GM18507 (cell line): ENCODE data around the gene BCAN.

Source experiments
- DNase-seq: peaks from one replicate; pipeline ENCODE4 v3.0.0; 2011; ENCODE audit warnings: low read depth; ENCODE audit not compliant: insufficient read length; ENCODE audit errors: extremely low spot score
- FAIRE-seq: peaks from 2 replicates; lab custom pipeline; 2011; peaks lifted over from hg19 to GRCh38; lab: Jason Lieb, UNC

The BCAN gene

DNA sequence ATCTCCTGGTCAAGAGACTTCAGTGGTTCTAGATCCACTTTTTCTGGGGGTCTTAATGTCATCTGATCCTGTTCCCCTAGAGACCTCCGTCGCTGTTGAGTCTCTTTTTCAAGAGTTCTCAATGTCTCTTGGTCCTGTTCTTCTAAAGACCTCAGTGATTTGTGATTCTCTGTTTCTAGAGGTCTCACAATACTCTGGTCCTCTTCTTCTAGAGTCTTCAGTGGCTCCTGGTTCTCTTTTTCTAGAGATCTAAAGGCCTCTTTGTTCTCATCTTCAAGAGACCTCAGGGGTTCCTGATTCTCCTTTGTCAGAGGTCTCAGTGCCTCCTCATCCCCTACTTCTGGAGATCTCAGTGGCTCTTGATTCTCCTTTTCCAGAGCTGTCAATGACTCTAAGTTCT lies 29.9 kb downstream of the BCAN start:
- FAIRE-seq: no peak
- no peak for DNase-seq

DNA sequence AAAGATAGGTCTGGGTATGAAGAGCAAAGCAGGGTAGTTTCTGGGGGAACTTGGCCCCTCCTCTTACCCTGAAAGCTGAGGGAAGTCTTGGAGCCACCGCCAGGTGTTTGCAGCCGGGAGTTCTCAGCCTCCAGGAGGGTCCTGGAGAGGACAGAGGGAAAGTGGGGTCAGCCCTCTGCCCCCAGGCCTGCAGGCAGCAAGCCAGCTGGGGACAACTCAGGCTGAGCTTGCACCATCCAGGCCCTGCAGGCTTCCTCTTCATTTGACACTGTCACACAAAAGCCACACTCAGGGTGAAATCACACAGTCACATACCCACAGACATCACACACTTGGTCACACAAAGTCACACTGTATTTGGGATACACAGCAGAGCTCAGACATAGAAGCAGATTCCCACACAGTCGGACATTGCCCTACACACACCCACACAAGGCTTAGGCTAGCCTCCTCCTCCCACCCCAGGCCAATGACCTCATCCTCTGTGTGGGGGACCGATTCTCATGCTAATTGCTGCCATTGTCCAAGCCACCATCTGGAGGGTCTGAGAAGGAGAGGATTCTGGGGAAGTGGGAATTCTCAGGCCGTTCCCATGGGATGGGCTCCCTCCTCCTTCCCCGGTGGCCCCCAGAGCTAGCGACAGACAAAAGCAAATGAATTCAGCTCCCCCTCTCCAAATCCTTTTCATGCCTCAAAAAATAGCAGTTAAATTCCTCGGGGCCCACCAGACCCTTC lies 31.6 kb downstream of the BCAN start:
- DNase-seq (no peak), FAIRE-seq (no peak)

DNA sequence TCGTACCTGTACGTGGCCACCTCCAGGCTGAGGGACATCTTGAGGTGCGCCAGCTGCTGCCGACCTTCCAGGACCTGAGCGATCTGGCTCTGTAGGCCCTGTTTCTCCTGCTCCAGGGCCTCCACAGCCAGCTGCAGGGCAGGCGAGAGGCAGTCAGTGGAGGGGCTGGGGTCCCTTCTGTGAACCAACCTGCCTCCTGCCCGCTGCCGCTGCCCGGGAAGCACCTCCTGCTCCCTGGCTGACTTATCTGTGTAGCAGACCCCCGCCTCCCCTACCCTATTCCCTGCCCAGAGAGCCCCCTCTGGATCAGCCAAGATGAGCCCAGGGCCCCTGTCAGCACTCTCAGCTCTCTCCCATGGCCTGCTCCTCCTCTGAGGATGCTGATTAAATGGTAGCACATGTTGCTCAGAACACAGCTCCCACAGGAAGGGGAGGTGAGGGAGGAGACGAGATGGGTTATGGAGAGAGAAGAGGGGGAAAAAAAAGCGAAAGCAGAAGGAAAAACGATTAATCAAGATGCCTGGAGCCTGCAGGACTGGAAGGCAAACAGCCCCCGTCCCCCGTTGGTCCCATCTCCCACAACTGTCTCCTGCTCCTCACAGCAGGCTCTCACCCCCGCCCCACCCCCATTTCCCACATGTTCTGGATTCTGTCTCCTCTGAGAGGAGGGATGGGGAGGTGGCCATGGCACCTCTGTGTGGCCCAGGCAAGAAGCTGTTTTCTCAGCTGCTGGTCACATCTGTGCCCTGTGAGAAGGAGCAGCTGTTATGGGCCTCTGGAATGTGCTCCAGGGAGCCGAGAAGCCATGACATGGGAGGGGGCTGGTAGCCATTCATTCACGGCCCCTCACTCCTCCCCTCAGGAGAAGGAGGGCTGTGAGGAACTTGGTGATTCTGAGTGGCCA lies 33.5 kb downstream of the BCAN start:
- FAIRE-seq: no peak
- no peak for DNase-seq

DNA sequence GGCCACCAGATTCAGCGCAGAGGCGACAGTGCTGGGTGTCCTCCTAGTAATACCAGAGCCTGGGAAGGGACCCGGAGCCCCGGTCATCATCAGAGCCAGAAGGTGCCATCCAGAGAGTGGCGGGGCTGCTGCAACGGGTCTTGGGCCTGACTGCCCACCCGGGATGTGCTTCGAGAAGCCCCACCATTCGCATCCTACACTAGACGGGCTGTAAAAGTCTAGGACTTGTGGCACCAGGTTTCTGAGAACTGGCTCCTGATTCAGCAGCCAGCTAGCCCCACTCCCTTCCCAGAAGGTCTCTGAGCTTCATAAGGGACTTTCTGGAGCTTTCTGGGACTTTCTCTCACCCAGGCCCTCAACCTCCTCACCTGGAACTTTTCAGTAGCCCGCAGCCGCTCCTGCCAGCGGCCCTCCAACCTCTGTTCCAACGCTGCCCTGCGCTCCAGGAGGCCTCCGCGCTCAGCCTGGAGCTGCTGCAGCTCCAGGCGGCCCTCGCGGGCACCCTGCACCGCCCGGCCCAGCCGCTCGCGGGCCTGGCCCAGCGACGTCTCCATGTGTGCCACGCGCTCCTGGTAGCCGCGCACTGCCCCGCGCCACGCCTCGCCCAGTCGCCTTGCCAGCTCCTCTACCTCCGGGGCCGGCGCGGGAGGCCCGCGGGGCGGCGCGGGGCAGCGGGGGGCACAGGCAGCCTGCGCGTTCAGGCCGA lies 34.4 kb downstream of the BCAN start:
- no peak for FAIRE-seq
- no peak for DNase-seq

DNA sequence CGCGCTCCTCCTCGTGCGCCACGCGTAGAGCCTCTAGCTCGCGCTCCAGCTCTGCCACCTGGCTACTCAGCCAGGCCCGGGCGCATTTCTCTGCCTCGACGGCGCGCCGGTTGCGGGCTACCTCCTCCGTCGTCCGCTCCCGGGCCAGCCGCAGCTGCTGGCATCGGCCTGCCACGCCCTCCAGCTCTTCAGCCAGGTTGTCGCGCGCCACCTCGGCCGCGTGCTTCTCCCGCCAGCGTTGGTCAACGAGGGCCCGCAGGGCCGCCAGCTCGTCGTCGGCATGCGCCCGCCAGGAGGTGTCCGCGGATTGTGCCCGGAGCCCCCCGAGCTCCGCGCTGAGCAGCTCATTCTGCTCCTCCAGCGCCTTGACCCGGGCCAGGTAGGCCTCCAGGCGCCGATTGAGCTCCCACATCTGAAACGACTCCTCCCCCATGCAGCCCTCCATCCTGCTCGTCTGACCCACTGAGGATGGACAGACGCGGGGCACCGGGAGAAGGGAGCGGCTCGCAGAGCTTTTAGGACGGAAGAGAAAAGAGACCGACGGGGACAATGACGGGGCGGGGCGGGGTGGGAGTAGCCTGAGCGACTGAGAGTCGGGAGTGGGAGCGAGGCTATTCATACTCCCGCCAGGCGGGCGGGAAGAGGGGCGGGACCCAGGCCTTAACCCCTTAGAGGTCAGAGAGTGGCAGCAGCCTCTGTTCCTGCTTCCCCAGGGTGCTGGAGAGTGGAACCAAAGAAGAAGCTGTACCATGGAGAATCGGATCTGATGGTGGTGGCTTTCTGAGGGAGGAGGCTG lies 35.1 kb downstream of the BCAN start, which contains the start of gene NES:
Gene NES (minus strand): TSS at position 588 of the 796 bp plus-strand sequence. CDS start 143 bp downstream, at position 445.
- FAIRE-seq: no peak
- DNase-seq: no peak

DNA sequence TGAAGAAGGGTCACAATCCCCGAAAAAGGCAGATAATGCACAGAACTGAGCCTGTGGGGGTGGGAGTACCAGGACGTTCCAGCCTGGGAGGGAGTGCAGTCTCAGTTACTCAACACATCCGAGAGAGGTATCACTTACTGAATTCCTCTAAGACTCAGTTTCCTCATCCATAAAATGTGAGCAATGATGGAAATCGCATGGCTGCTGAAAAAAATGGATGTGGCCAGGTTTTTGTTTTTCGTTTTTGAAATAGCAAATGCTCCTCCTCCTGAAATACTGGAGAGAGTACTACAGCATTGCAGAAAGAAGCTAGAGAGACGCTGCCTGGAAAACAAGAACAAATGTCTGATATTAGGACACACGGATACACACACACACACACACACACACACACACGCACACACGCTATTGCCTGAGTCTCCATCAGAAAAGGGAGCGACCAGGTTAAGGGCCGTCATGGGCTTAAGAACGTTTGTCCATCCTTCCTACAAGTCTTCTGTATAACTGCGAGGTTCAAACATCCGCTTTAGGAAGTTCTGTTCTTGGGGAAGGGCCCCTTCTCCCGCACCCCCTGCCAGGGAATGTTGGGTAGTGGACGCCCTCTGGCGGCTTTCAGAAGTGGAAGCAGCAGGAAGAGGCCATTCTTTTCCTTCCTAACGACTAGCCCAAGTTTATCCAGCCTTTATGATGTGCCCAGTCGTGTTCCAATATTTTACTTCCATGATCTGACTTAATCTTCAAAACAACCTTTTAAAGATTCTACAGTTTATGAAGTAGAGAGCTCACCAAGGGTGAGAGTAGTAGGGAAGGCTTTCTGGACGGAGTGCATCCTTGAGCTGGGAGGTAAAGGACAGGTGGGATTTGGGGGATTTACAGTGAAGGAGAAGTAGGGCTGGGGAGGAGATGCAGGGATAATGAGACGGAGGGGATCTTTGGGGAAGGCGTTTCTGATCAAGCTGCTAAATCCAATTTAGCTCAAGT lies 36.0 kb downstream of the BCAN start:
- peak; percentile 78 for FAIRE-seq
- peak; percentile 32 for DNase-seq

GRCh38 chr1:156680056-156680455 lies 38.1 kb downstream of the BCAN start:
- no peak for FAIRE-seq
- DNase-seq: no peak

GRCh38 chr1:156681196-156681960 lies 39.5 kb downstream of the BCAN start:
- FAIRE-seq (no peak), DNase-seq (no peak)

- DNase-seq: no peak
- FAIRE-seq: no peak
Observed at GRCh38 chr1:156682166-156682890, 40.4 kb downstream of the BCAN start.

DNA sequence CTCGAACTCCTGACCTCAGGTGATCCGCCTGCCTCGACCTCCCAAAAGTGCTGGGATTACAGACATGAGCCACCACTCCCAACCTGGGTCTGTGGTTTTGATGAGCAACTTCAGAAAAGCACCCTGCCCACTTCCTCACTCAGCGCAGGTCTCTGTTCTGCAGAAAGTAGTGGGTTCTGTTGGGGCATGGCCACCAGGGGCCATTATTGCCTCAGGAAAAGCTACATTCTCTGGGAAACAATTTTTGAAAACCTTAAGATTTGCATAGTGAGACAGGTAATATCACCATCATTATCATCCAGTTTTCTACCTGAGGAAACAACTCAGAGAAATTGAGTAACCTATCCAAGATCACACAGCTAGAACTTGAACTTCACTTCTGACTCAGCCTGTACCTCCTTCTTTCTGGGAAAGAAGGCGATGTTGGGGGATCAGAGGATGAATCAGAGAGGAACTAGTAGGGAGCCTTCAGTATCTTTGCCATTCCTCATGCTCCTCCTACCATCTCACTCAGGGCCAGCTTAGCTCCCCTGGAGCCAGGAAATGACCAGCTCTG lies 42.4 kb downstream of the BCAN start:
- no peak for DNase-seq
- FAIRE-seq: peak; percentile 5

DNA sequence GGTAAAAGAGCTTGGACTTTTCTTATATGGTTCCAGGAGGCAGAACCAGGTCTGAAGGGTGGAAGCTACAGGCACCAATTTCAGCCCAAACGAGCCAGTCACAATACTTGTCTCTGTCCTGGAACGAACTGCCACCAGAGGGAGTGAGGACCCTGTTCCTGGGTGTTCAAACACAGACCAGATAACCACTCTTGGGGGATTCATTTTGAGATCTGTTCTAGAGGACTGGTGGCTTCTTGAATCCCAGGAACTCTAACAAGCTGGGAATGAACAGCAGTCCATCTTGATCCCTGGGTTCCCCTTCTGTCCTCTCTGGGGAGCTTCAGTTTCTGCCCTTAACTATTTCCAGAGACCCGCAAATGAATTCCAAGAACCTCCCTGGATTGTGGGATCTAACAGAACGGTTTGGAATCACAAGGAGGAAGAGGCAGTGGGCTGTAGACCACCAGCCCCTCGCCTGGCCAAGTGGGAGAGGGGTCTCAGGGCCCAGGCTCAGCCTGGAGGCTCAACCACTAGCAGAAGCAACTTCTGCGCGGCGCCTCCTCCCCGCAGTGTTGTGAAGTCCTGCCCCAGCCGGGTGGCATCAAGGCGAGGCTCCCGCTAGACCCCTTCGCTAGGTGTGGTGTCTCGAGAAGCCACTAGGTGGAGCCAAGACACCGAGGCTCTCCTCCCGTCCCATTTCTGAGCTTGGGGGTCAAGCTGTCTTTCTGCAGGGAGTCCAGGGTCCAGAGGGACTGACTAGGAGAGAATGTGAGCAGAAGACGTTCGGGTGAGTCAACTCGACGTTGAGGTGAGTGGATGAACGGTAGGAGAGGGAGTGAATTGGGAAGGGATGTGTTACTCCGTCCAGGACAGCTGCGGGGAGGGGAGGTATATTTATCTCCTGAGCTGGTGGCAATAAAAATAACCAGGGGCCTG lies 47.4 kb downstream of the BCAN start:
- FAIRE-seq: peak; percentile 80
- DNase-seq: peak; percentile 71

- FAIRE-seq (no peak), DNase-seq (no peak)
Observed at GRCh38 chr1:156689953-156690674, 48.2 kb downstream of the BCAN start.

- DNase-seq (no peak), FAIRE-seq (no peak)
Observed at GRCh38 chr1:156690675-156691036, 48.7 kb downstream of the BCAN start.

DNA sequence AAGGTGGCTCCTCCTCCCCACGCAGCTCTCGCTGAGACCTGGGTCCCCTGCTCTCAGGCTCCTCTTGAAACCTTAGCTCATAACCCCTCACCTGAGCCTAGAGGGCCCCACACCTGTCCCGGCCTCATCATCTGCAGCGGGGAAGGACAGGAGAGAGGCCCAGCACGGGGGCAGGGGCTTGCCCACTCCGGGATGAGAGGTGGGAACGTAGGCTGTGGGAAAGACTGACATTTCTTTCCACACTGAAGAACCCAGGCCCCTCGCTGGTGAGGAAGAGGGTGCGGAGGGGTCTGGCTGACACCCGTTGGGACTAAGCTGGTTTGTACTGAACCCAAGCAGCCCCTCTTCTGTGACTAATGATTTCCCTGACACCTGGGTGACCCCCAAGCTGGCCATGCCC lies 49.3 kb downstream of the BCAN start:
- FAIRE-seq (no peak), DNase-seq (no peak)
